ENCODE results near the gene DDX53.

The DDX53 gene

DNA sequence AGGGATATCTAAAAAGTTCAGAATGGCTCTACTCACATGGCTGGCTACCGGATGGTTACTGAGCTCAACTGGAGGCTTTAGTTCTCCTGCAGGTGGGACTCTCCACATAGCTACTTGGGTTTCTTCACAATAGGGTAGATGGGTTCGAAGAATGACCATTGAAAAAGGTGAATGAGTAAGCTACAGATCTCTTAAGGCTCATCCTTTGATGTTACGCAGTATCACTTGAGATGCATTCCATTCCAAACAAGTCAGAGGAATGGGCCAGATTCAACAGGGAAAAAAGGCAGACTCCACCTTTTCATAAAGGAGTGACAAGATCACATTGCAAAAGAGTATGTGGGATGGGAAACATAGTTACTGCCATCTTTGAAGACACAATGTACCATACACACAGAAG is 52.6 kb downstream of the DDX53 start:
- DNase-seq: no peak
